Body of pancreas (tissue), 4 donors: ENCODE results near the gene TBC1D12.

ENCODE experiments used
- CTCF ChIP-seq, 7 experiments: fragments of 450-650 bp in 4 of 7; fragments of 200-600 bp in 3 of 7; sonication (generic) in 3 of 7; IDR thresholded peaks; one replicate each; pipeline ENCODE4 v1.5.1; 2016 to 2019; ENCODE audit warnings: antibody characterized with exemption in 7 of 7
- POLR2A ChIP-seq, 3 donors: fragments of 450-650 bp; IDR thresholded peaks; one replicate each; pipeline ENCODE4 v1.6.1; 2016; ENCODE audit warnings: antibody characterized with exemption in 3 of 3, mild to moderate bottlenecking in 2 of 3

GRCh38 chr10:94451883-94452519 is 49.7 kb downstream of the TBC1D12 start:
- TF ChIP-seq CTCF (IDR thresholded peaks at IDR 0.05) (no peak), POLR2A (IDR thresholded peaks at IDR 0.05) (no peak)
